Activated CD8-positive, alpha-beta memory T cell treated with anti-CD3 and anti-CD28 coated beads, Interleukin-2, amount 50 U/mL, for 24 hours (primary cell): Measurements from ENCODE around the gene SDK1.
"Not testable (repeated sequence)": the region's sequence is repeated elsewhere in the genome, so short reads cannot be mapped to it uniquely, and the experiment has no call there.

Experiments used
- DNase-seq: peaks from one replicate; pipeline ENCODE4 v3.0.0-alpha.2; 2020; ENCODE audit errors: extremely low read depth

SDK1 gene

DNA sequence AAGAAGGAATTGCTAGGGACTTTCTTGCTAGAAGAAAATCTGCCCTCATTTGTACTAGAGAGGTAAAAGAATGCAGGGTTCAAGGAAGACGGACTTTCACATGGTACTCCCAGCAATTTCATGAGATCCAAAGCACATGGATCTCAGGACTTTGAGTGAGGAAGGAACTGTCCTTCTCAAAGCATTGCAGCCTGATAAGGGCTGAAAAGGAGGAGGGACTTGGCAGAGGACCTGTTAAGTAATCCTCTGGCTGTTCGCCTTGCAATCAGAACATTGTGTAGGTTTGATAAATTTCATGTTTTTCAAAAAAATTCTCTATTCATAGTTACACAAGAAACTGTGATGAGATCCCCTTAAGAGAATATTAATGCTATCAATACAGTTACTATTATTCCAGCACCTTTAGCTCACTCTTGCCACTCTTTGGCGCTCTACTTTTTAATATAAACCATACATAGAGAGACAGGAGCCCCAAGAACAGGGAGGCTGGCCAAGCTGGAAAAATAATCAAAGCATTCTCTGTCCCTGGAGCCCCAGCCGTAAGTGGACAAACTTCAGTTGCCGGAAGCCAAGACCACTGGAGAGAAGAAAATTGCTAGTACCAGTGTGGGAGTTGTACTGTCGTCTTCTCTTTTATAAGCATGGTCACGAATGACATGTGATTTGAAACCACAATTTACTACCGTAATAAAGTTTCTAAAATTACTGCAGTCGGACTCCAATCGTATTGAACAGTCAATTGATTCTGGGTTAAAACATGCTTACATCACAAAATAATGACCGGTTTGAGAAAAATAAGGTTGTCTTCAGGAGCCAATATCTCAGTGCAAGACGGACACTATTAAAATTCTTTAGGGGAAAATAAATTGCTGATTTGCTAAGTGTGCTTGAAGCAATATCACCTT, 424.4 kb downstream of the SDK1 start:
- no peak for DNase-seq

DNA sequence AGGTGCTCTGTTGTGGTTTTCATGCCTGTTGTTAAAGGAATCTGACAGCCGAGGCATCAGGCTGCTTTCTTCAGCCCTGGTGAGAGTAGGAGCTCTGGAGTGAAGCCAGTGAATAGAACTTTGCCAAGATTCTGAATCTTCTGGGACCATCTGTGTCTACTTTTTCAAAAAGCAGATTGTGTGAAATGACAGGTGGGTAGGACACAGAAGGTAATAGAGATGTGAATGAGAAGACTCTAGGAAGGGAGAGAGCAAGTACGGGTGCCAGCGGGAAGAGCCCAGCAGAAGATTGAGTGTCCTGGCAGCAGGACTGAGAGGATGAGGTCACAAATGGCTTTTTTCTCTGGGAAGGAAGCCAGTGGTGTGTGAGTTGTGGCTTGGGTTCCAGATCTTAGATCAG, 429.2 kb downstream of the SDK1 start:
- DNase-seq, result no peak

DNA sequence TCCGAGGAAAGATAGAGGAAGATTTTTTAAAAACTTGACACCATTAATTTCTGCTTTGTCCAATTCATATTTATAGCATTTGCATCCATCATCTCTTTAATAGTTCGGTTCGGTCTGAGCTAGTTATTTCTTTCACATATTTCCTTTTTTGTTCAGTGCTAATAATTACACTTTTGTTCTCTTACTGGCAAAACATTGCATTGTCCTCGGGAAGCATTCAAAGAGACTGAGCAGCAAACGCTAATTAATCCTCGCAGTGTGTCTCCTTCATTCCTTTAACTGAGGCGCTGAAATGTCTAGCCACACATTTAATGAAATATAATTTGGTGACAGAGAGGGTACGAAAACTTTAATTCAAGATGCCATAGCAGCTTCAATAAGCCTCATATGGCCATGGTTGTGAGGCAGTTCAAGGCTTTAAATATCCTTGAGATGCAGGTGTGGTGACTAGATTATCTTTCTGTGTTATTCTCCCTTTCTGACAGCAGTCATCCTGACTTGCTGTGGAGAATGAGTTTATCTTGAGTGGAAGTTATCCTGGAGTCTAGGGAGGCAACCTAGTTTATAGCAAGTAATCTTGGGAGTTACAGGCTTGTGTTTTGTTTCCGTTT, 431.4 kb downstream of the SDK1 start:
- no peak for DNase-seq

DNA sequence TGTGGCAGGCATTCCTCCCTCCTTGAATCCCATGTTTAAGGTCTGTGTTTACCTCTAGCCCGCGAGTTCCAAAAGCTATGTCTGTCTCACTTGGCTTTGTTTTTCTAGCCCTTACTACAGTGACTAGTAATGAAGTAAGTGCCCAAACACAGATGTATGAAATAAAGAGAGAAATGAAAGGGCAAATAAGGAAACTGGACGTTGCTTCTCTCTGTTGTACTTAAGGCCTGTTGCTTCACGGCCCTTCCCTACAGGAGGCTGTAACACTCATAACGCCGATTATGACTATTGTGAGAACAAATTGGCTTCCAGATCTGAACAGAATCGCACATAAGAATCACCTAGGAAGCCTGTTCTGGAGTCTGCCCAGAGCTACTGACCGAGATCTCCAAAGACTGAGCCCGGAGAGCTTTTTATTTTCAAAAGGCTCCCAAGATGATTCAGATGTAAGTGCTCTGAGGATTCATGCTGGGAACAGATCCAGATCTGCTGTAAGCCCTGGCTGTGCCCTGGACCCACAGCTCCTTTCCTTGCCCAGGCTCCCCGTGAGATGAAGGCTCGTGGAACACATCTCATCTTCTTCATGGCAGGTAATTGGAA, 432.6 kb downstream of the SDK1 start:
- DNase-seq, result no peak

DNA sequence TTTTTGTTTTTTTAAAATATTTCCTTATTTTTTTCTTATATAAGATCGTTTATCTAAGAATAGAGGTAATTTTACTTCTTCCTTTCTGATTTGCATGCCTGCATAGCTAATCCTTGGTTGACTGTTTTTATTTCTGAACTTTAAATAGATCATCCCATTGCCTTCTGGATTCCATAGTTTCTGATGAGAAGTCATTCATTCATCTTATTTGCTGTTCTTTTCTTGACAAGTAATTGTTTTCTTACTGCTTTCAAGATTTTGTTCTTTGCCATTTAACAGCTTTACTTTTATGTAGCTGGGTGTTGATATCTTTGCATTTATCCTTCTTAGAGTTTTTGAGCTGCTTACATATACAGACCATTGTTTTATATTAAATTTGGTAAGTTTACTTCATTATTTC, 437.9 kb downstream of the SDK1 start:
- DNase-seq, result no peak

DNA sequence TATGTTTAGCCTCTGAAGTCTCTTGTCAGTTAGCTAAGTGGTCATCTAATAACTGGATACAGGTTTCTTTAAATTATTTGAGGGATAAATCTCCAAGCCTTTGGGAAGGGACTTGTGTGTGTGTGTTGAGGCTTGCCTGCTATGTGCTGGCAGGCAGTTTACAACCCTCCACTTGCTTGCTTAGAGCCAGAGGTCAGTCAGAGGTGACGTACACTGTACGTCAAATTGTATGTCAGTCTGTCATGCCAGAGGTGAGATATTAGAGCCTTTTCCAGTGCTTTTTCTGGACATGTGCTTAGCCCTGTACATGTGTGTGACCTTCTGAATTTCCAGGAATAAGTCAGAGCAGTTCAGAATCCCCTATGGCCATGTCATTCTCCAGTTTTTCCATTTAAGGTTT, 438.9 kb downstream of the SDK1 start:
- DNase-seq, result no peak

DNA sequence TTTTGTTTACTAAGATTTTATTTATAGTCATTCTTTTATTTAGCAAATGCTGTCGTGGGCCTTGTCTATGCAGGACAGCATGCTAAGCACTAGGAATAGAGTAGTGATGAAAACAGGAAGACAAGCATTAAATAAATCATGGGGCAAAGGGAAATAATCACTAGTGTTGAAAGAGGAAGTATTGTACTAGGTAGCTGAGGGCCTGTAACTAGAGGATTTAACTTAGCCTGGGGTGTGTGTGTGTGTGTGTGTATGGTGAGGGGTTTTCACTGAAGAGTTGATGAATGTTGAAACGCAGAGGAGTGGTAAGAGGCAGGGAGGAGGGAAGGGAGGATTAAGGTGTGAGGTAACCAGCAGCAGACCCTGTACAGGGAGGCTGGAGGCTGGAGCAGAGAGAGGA, 446.4 kb downstream of the SDK1 start:
- no peak for DNase-seq

DNA sequence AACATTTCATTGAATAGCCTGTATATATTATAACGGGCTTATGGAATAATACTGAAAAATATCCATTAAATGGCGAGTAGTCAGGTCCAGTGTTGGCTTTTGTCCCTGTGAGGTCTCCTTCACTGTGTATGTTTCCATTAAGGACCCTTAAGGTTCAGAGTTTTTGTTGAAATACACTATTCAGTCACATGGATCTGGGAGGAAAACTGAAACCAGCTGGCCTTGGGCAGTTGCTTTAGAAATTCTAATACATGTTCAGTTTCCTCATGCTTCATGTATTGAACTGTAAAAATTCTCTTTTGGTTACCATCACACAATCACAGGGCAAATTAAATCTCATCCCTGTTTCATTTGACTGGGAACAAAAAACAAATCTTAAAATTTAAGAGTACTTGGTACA, 447.3 kb downstream of the SDK1 start:
- no peak for DNase-seq

DNA sequence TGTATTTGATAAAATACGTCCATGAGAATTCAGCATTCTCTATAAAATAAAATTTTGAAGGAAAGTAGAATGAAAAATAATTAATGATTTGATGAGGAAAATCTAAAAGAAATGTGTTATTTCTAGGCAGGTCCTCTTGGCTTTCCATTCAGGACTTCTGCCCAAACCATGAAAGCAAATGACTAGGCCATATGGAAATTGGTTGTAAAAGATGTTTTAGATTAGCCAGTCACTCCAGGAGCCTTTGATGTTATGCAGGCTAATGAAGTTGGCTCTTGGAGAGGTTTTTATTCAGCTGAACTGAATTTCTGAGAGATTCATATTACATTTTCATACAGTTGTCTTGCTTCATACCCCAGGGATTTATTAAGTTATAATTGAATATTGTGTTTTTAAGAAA, 452.8 kb downstream of the SDK1 start:
- no peak for DNase-seq

DNA sequence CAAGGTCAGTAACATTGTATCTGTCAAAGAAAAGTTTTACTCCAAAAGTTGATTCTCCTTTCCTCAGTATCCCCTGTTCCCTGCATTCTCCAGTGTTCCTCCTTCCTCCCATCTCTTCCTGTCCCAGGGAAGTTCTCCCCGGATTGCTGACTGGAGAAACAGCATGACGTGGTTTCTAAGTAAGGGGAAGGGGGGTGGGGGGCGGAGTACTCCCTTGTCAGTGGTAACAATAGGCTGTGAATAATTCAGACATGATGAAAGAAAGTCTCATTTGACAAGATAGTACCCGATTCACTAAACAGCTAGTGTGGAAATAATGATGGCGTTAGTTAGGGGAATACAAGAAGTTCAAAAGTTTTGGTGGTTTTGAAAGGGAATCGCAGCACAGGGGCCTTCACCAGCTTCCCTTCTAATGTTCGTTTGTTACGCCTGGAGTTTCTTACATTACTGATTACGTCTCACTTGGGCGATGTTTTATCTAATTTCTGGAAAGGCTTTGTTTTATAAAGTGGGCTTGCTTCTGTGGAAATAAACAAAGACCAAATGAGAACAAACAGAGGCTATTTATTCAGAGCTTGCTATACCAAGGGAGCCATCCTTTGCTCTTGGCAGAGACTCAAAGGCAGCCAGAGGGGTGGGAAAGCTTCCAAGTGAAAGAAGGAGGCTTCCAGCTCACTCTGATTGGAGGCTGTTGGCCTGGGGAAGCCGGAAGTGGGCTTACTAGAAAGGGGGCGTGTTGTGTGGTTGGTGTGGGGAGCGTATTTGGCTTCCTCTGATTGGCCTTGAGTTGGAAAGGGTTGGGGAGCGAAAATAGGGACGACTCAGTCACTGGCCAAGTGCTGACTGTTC, 453.7 kb downstream of the SDK1 start:
- DNase-seq, result no peak

DNA sequence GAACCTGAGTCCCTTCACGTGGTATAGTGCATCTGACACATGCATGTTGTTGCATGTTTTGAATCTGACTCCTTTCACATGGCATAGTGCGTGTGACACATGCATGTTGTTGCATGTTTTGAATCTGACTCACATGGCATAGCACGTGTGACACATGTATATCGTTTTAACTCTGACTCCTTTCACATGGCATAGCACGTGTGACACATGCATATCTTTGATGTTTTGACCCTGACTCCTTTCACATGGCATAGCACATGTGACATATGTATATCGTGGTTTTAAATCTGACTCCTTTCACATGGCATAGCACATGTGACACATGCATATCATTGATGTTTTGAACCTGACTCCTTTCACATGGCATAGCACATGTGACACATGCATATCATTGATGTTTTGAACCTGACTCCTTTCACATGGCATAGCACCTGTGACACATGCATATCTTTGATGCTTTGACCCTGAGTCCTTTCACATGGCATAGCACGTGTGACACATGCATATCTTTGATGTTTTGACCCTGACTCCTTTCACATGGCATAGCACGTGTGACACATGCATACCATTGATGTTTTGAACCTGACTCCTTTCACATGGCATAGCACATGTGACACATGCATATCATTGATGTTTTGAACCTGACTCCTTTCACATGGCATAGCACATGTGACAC, 454.9 kb downstream of the SDK1 start:
- not testable (repeated sequence) for DNase-seq

DNA sequence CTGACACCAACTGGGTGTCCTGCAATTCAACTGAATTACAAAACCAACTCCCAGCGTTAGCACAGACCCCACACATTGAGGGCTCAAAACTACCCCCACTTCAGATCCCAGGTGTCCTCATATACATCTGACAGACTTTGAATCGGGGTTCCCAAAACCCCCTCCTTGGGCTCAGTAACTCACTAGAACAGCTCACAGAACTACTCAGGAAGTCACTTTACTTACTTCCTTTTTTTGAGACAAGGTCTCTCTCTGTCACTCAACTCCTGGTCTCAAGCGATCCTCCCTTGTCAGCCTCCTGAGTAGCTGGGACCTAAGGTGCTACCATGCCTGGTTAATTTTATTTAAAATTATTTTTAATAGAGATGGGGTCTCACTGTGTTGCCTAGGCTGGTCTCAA, 456.0 kb downstream of the SDK1 start:
- no peak for DNase-seq

DNA sequence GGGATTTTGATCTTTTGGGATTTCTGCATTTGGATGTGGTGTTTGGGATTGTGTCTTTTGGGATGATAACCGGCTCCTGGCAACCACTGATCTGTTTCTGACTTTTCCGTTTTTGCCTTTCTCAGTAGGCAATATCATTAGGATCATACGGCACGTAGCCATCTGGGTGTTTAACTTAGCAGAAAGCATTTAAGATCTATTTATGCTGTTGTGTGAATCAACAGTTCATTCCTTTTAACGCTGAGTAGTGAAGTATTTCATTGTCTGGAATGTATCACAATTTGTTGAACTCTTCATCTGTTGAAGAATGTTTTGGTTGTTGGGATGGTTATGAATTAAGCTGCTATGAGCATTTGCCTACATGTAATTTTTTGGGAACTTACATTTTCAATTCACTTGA, 459.6 kb downstream of the SDK1 start:
- DNase-seq, result no peak

DNA sequence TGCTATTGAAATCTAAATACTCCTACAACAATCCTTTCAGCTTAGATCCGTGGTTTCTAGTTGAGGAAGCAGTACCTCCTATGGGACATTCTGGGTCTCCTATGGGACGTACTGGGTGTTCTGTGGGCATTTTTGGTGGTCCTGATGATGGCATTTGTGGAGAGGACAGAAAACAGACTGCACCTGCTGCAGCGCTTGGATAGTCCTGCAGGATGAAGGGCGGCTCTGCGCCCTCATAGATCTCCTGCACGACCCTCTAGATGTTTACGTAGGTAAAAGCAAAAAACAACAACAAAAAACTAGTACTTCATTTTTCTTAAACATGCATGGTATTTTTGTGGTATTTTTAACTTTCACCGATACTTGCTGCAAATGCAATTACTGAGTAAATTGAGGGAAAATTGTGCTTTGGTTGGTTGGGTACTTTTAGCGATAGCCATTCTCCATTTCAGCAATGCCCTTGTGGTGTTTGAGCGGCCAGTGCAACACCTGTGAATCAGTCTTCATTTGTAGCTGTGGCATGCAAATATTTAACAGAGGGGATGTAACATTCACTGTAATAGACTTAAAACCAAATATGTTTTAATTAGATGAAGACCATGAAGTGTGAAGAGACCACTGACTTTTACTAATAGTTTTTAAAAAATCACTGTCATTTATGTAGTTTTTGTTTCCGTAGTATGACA, 461.2 kb downstream of the SDK1 start:
- no peak for DNase-seq

DNA sequence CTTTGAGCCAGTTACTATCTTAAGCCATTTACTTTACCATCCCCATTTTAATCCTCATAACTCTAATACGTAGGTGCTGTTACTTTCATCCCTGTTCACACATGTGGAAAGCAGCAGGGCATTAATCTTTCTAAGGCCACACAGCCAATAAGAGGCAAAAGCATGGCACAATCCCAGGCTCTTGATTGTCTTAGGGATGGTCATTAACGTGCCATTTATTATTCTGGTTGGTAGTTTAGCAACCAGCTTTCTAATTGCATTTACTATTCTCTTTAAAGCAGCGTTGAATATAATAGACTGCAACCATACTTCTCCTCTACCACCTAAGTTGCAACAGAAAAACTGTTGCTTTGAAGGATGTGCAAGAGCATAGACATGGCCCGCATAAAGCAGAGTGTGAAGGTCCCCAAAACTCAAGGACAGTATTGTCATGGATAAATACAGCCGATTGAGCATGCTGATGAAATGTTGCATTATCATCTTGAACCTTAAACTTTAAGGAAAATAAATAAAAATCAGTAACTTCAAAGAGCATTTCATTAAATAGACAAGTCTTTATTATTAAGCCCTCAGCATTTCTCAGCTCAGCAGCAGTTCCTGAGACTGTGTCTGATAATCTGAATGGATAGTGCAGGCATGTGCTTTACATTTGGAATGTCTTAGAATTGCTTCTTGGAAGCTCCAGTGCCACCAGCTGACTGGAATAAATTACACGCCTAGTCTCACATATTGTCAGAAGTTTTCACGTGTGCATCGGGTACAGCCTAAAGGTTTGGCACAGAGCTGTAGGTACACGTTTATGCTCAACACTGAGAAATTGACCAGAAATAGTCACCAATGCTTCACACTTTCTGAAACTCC, 467.1 kb downstream of the SDK1 start:
- DNase-seq, result no peak

DNA sequence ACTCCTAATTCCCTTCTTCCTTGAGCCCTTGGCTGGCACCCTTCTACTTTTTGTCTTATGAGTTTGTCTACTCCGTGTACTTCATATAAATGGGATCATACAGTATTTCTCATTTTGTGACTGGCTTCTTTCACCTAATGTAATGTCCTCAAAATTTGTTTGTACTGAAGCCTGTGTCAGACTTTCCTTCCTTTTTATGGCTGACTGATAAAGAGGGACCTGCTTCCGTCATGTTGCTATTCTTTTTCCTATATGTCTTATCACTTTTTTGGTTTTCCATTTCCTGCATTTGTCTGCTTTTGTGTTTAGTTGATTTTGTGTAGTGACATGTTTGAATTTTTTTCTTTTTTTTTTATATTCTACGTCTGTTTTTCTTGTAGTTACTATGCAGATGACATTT, 470.9 kb downstream of the SDK1 start:
- DNase-seq, result no peak

DNA sequence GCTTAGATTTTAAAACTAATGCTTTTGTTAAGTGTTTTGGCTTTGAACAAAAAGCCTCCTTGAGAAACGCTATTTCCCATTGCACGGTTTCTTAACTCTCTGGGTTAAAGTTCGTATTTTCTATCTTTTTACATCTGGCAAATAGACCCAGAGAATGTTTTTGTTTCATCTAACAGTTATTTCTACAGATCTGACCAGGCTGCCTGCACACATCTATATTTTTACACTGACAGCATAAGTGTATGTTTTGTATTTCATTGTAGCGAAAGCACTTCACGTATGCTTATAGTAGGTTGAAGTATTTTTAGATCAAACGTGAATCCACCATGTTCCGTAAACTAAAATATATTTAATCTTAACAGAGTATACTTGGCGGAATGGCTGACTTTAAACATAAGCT, 477.3 kb downstream of the SDK1 start:
- no peak for DNase-seq

DNA sequence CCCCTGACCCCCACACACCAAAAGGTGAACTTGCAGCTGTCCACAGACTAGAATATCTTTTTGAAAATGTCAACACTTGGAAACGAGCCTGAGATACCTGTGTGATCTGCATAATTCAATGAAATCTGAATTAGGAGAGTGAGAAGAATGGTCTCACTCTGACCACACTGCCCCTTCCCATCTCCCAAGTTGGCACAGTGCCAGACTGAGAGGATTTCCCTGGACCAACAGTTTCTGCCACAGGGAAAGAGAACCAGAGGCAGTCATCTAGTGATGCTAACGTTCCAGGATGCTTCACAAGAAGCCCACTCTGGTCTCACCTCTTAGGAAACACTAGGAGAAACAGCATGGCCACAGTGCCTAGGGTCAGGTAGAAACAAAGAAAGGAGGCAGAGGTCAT, 479.0 kb downstream of the SDK1 start:
- no peak for DNase-seq

DNA sequence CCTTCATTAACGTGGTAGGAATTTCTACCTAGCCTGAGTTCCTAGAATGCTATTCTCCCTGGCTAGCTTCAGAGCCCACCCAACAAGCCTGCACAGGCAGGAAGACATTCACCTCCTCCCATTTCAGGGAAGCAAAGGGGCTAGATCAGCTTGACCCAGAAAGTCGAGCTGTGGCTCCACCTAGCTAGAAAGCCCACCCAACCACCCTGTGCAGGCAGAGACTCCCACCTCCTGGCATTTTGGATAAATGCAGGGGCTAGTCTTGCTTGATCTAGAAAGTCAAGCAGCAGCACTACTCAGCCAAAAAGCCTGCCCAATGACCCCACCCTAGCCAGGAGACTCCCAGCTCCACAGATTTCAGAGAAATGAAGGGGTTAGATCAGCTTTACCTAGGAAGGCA, 479.5 kb downstream of the SDK1 start:
- DNase-seq, result no peak

DNA sequence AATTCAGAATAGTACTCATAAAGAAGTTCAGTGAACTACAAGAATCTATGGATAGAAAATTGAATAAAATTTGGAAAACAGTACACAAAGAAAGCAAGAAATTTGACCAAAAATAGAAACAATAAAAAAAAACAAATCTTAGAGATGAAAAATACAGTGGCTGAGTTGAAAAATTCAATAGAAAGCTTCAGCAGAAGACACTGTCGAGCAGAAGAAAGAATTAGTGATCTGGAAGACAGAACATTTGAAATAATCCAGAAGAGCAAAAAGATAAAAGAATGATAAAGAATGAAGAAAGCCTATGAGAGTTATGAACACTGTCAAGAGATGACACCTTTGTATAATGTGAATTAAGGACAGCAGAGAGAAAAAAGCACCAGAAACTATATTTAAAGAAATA, 480.6 kb downstream of the SDK1 start:
- DNase-seq, result no peak
